CD14-positive monocyte (primary cell): ENCODE results near the gene ZNF740. TPM values are rescaled to one million over a fixed set of nuclear protein-coding genes. Genes with fewer than 3 reads are reported as not detected.

Experiments used
- DNase-seq, 3 donors: peaks; one replicate each; pipeline ENCODE4 v3.0.0-alpha.2; 2011 to 2022
- H2AFZ ChIP-seq: 2 replicates; pipeline ENCODE4 v1.6.0; 2012; ENCODE audit warnings: mild to moderate bottlenecking, low read depth, low read length, inconsistent platforms; ENCODE audit not compliant: insufficient read depth, poor library complexity, severe bottlenecking
- H3K27ac ChIP-seq, 2 donors: 1 replicate in 1 of 2; 2 replicates in 1 of 2; pipeline ENCODE4 v1.5.1; 2012 to 2013; ENCODE audit warnings: low read length in 2 of 2, control low read depth in 1 of 2, inconsistent platforms in 1 of 2, low read depth in 1 of 2, mild to moderate bottlenecking in 1 of 2
- H3K27me3 ChIP-seq, 2 donors: one replicate each; pipeline versions ENCODE4 v1.6.0 to v1.6.1; 2011 to 2013; ENCODE audit warnings: low read length in 2 of 2; ENCODE audit not compliant: control insufficient read depth in 2 of 2, insufficient read depth in 2 of 2
- H3K36me3 ChIP-seq, 2 donors: replicated peaks in 1 of 2; 1 replicate in 1 of 2; 2 replicates in 1 of 2; pipeline versions ENCODE4 v1.5.1 to v1.6.1; 2012 to 2013; ENCODE audit warnings: low read length in 2 of 2, control low read depth in 1 of 2, inconsistent platforms in 1 of 2, mild to moderate bottlenecking in 1 of 2; ENCODE audit not compliant: insufficient read depth in 2 of 2, control insufficient read depth in 1 of 2
- H3K4me1 ChIP-seq, 2 donors: 1 replicate in 1 of 2; 2 replicates in 1 of 2; pipeline versions ENCODE4 v1.5.1 to v1.6.1; 2012 to 2013; ENCODE audit warnings: low read length in 2 of 2, control low read depth in 1 of 2, inconsistent platforms in 1 of 2, mild to moderate bottlenecking in 1 of 2, moderate library complexity in 1 of 2; ENCODE audit not compliant: insufficient read depth in 2 of 2, control insufficient read depth in 1 of 2
- H3K4me2 ChIP-seq: replicated peaks from 2 replicates; pipeline ENCODE3; 2012; ENCODE audit warnings: low read length, moderate library complexity, mild to moderate bottlenecking; ENCODE audit not compliant: poor library complexity, severe bottlenecking; ENCODE audit errors: extremely low read depth
- H3K4me3 ChIP-seq, 3 experiments: fragments of 200-600 bp in 1 of 3; sonication (generic) in 1 of 3; replicated peaks in 1 of 3; 1 replicate in 2 of 3; 2 replicates in 1 of 3; pipeline ENCODE4 v1.5.1; 2011 to 2013; ENCODE audit warnings: low read length in 3 of 3, mild to moderate bottlenecking in 3 of 3, control low read depth in 2 of 3, low read depth in 2 of 3, inconsistent platforms in 1 of 3, moderate library complexity in 1 of 3
- H3K79me2 ChIP-seq: 2 replicates; pipeline ENCODE4 v1.6.0; 2012; ENCODE audit warnings: mild to moderate bottlenecking, control low read depth, inconsistent platforms, low read length, moderate library complexity; ENCODE audit not compliant: insufficient read depth
- H3K9ac ChIP-seq: 2 replicates; pipeline ENCODE4 v1.6.0; 2017; ENCODE audit warnings: low read length, mild to moderate bottlenecking; ENCODE audit not compliant: insufficient read depth, poor library complexity, severe bottlenecking
- H3K9me3 ChIP-seq, 2 donors: replicated peaks in 1 of 2; 1 replicate in 1 of 2; 2 replicates in 1 of 2; pipeline versions ENCODE4 v1.5.1 to v1.6.1; 2012 to 2013; ENCODE audit warnings: low read length in 2 of 2, control low read depth in 1 of 2; ENCODE audit not compliant: control insufficient read depth in 1 of 2, insufficient read depth in 1 of 2
- H4K20me1 ChIP-seq: 2 replicates; pipeline ENCODE4 v1.6.0; 2012; ENCODE audit warnings: mild to moderate bottlenecking, low read length, control low read depth, moderate library complexity; ENCODE audit not compliant: insufficient read depth
- H3K27ac Mint-ChIP-seq, 7 donors: one replicate each; pipeline ENCODE4 v1.8.0; 2020; ENCODE audit warnings: mild to moderate bottlenecking in 7 of 7, mixed read lengths in 7 of 7, moderate library complexity in 6 of 7, inconsistent platforms in 2 of 7
- H3K27me3 Mint-ChIP-seq, 3 donors: one replicate each; pipeline ENCODE4 v1.8.0; 2021 to 2022; ENCODE audit warnings: low read depth in 3 of 3, mild to moderate bottlenecking in 3 of 3, mixed read lengths in 3 of 3, moderate library complexity in 3 of 3, inconsistent platforms in 1 of 3
- H3K36me3 Mint-ChIP-seq, 2 donors: one replicate each; pipeline ENCODE4 v1.8.0; 2020; ENCODE audit warnings: mixed read lengths in 2 of 2, inconsistent platforms in 1 of 2, mild to moderate bottlenecking in 1 of 2
- H3K4me1 Mint-ChIP-seq: one replicate; pipeline ENCODE4 v1.8.0; 2020; ENCODE audit warnings: mild to moderate bottlenecking, mixed read lengths
- H3K4me3 Mint-ChIP-seq, 2 donors: one replicate each; pipeline ENCODE4 v1.8.0; 2020; ENCODE audit warnings: mild to moderate bottlenecking in 2 of 2, mixed read lengths in 2 of 2, moderate library complexity in 1 of 2
- H3K9me3 Mint-ChIP-seq, 7 donors: one replicate each; pipeline ENCODE4 v1.8.0; 2020 to 2022; ENCODE audit warnings: mixed read lengths in 7 of 7, mild to moderate bottlenecking in 6 of 7, moderate library complexity in 6 of 7, inconsistent platforms in 2 of 7
- WGBS: methylation state at CpG from one replicate; pipeline ENCODE4 v1.1.5; 2013; ENCODE audit warnings: missing lambda C conversion rate; ENCODE audit not compliant: insufficient coverage; 5-methylcytosine and 5-hydroxymethylcytosine counted together
- intact Hi-C, 2 donors: fragments of 100-400 bp; cut with micrococcal nuclease; formaldehyde crosslinking; loops; one replicate each; pipeline versions ENCODE4 v1.15.0 to v1.15.1; 2023
- polyA minus RNA-seq: library from RNA; depleted of rRNA, polyadenylated mRNA; stranded (reverse); fragments of >200 nt; gene quantifications from 2 replicates; pipeline ENCODE4 v1.2.3, GENCODE V29; 2012
- polyA plus RNA-seq, 3 donors: library from polyadenylated mRNA; depleted of rRNA in 1 of 3; unstranded in 2 of 3; stranded (reverse) in 1 of 3; fragments of 300-500 nt in 2 of 3; fragments of >200 nt in 1 of 3; fragmentation: Illumina TruSeq in 2 of 3; gene quantifications; 1 replicate in 2 of 3; 2 replicates in 1 of 3; pipeline ENCODE4 v1.2.3, GENCODE V29; 2012 to 2021
- total RNA-seq, 12 experiments: library from RNA in 1 of 12; stranded (reverse) in 1 of 12; fragments of 120-200 nt in 1 of 12; gene quantifications; one replicate each; pipeline ENCODE4 v1.2.4 and lab custom pipeline; 2013 to 2026; ENCODE audit warnings: mixed read lengths in 6 of 12, inconsistent platforms in 1 of 12
- TF ChIP-seq, protein P1 (sequence below): fragments of 200-600 bp; IDR thresholded peaks from one replicate; pipeline ENCODE4 v1.8.0; 2022; ENCODE audit warnings: antibody characterized with exemption, mild to moderate bottlenecking

ZNF740 gene, protein sequence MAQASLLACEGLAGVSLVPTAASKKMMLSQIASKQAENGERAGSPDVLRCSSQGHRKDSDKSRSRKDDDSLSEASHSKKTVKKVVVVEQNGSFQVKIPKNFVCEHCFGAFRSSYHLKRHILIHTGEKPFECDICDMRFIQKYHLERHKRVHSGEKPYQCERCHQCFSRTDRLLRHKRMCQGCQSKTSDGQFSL
- total RNA-seq (2013): 13.2 TPM
- polyA plus RNA-seq (10 to 100 TPM in 1 of 3 donors, 1 to 10 TPM in 1, under 1 TPM in 1; 0.74 to 15.4 (median 1.3) TPM), polyA minus RNA-seq (4.7 and 5.2 TPM in 2 replicates), total RNA-seq (lab: John Stamatoyannopoulos, UW) (5.3 to 41.4 (median 21.4) reads per million in 11 experiments)

DNA sequence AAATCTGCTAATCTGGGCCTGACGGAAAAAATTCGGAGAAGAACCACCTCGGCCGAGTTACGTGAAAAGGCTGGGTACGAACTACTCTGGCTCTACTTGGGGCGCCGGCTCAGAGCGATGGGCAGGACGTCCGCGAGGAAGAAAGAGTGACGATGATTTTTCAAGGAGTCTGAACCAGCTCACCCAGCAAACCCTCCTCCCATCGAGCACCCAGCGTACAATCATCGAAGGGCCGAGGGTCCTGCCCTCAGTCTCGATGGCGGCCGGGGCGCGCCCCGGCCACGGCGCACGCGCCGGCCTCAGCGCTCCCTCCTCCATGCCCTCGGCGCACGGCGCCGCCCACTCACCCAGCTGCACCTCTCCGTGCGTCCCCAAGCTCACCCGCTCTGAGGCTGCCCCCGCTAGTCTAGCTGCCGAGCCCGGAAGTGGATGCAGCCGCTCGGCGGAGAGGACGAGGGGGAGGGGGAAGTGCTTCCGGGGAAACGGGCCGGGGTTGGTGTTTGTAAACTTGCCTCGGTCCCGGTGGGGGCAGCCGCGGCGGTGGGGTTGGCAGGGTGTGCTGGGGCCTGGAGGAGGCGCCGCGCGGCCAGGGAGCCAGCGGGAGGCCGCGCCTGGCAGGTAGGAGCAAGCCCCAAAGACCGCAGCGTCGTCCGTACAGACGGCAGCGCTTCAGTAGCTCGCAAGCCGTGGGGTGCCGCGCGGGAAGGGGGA, at the start of gene ZNF740, which contains the start of gene CSAD:
Gene ZNF740 (plus strand): TSS at position 503 of the 711 bp plus-strand sequence. CDS start 1,262 bp downstream, outside the sequence.
Gene CSAD (minus strand): TSS at position 706 of the 711 bp plus-strand sequence. CDS start 7,455 bp downstream, outside the sequence.
- Histone ChIP-seq H3K36me3 (peaks cover 17 to 26% of the 10 kb centered on the region in 2 donors), H4K20me1 (peaks cover 43% of the 10 kb centered on the region), H3K9me3 (no peaks in the 10 kb centered on the region), H3K27ac (peak within 1 kb of the TSS; percentile 89), H3K9ac (peak within 1 kb of the TSS; percentile 73), H2AFZ (peak within 1 kb of the TSS; percentile 98), H3K27me3 (no peaks in the 10 kb centered on the region), H3K4me2 (peak within 1 kb of the TSS; percentile 85), H3K4me1 (peaks cover 34 to 43% of the 10 kb centered on the region in 2 donors), H3K4me3 (peak within 1 kb of the TSS; percentile 80 to 90 (median 84)), H3K79me2 (peaks cover 42% of the 10 kb centered on the region)
- H3K4me3 Mint-ChIP-seq: peak within 1 kb of the TSS; percentile 93 to 95
- peaks cover 43% of the 10 kb centered on the region for H3K4me1 Mint-ChIP-seq
- no peaks in the 10 kb centered on the region for H3K27me3 Mint-ChIP-seq
- WGBS: under 1% methylated on average over 60 of the region's 70 CpGs
- intact Hi-C loops: no loop called here
- DNase-seq: peak; percentile 93 to 95 (median 93)
- peaks cover 15 to 29% of the 10 kb centered on the region in 2 donors for H3K36me3 Mint-ChIP-seq
- TF ChIP-seq, protein P1, sequence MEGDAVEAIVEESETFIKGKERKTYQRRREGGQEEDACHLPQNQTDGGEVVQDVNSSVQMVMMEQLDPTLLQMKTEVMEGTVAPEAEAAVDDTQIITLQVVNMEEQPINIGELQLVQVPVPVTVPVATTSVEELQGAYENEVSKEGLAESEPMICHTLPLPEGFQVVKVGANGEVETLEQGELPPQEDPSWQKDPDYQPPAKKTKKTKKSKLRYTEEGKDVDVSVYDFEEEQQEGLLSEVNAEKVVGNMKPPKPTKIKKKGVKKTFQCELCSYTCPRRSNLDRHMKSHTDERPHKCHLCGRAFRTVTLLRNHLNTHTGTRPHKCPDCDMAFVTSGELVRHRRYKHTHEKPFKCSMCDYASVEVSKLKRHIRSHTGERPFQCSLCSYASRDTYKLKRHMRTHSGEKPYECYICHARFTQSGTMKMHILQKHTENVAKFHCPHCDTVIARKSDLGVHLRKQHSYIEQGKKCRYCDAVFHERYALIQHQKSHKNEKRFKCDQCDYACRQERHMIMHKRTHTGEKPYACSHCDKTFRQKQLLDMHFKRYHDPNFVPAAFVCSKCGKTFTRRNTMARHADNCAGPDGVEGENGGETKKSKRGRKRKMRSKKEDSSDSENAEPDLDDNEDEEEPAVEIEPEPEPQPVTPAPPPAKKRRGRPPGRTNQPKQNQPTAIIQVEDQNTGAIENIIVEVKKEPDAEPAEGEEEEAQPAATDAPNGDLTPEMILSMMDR: no peak
- peak within 1 kb of the TSS; percentile 89 to 95 (median 94) for H3K27ac Mint-ChIP-seq
- H3K9me3 Mint-ChIP-seq: no peaks in the 10 kb centered on the region

- intact Hi-C loops: no loop called here
- Histone ChIP-seq H3K79me2 (no peaks in the 10 kb centered on the region), H2AFZ (no peak overlapping the region), H3K4me1 (peaks cover 38 to 44% of the 10 kb centered on the region in 2 donors), H3K27me3 (no peaks in the 10 kb centered on the region), H3K27ac (no peak overlapping the region), H3K36me3 (no peaks in the 10 kb centered on the region), H3K4me2 (no peak overlapping the region), H3K9me3 (peaks cover 0 to 4% of the 10 kb centered on the region in 2 donors), H4K20me1 (no peaks in the 10 kb centered on the region), H3K9ac (no peak overlapping the region), H3K4me3 (no peak overlapping the region)
- Mint-ChIP-seq H3K36me3 (no peaks in the 10 kb centered on the region), H3K27ac (no peak overlapping the region), H3K4me1 (peaks cover 41% of the 10 kb centered on the region), H3K4me3 (no peak overlapping the region), H3K27me3 (peaks cover 2 to 3% (median 3%) of the 10 kb centered on the region in 3 donors), H3K9me3 (peaks cover under 1 to 7% (median 6%) of the 10 kb centered on the region in 7 donors)
- TF ChIP-seq, protein P1: no peak
- no CpG with 5 or more reads among the region's 2 CpGs for WGBS
- DNase-seq: no peak
These were observed 48.7 kb upstream of the ZNF740 start for GRCh38 chr12:53131844-53132243.
